A549 (cell line): ENCODE data around the gene PNMA1.

Experiments
- CBX2 ChIP-seq: fragments of 200-600 bp; sonication (generic); IDR thresholded peaks from 2 replicates; pipeline ENCODE4 v1.6.1; 2016; ENCODE audit warnings: low read depth, mild to moderate bottlenecking, borderline replicate concordance
- CBX8 ChIP-seq: fragments of 200-600 bp; sonication (generic); IDR thresholded peaks from 2 replicates; pipeline ENCODE4 v1.6.1; 2016
- CEBPB ChIP-seq, 2 experiments: fragments of >200 bp in 1 of 2; sonication (Bioruptor Twin) in 1 of 2; formaldehyde crosslinking in 1 of 2; IDR thresholded peaks; 2 replicates each; pipeline ENCODE4 v1.6.1; 2012 to 2016
- CTCF ChIP-seq: fragments of >200 bp; sonication (Bioruptor Twin); formaldehyde crosslinking; IDR thresholded peaks from 3 replicates; pipeline ENCODE4 v1.5.1; 2016
- ELK1 ChIP-seq: fragments of 150-350 bp; IDR thresholded peaks from 2 replicates; pipeline ENCODE4 v1.6.1; 2014; ENCODE audit warnings: low read depth, mild to moderate bottlenecking, low read length
- JUN ChIP-seq, 2 experiments: fragments of >200 bp; sonication (Bioruptor Twin); formaldehyde crosslinking; IDR thresholded peaks; 2 replicates in 1 of 2; 3 replicates in 1 of 2; pipeline ENCODE4 v1.6.1; 2016 to 2017
- RAD21 ChIP-seq, 2 experiments: fragments of >200 bp in 1 of 2; sonication (Bioruptor Twin) in 1 of 2; formaldehyde crosslinking in 1 of 2; IDR thresholded peaks in 1 of 2; conservative IDR thresholded peaks in 1 of 2; 2 replicates in 1 of 2; 3 replicates in 1 of 2; pipeline ENCODE4 v1.6.1; 2012 to 2018; ENCODE audit warnings: inconsistent platforms in 1 of 2
- RCOR1 ChIP-seq: fragments of 150-350 bp; IDR thresholded peaks from 2 replicates; pipeline ENCODE4 v1.6.1; 2014; ENCODE audit warnings: antibody characterized with exemption, low read length, low read depth
- RFX5 ChIP-seq: fragments of 450-650 bp; IDR thresholded peaks from 2 replicates; pipeline ENCODE4 v1.7.1; 2014; ENCODE audit warnings: antibody characterized with exemption, mild to moderate bottlenecking, moderate library complexity

GRCh38 chr14:73722581-73722980 is 8.4 kb upstream of the PNMA1 start:
- TF ChIP-seq JUN (IDR thresholded peaks at IDR 0.05), result no peak
- TF ChIP-seq ELK1, result no peak
- no peak for TF ChIP-seq CEBPB (IDR thresholded peaks at IDR 0.05)
- TF ChIP-seq CBX2, result no peak
- no peak for TF ChIP-seq CBX8
- TF ChIP-seq CTCF, result no peak
- no peak for TF ChIP-seq RFX5
- no peak for TF ChIP-seq RAD21 (conservative IDR thresholded peaks at IDR 0.05 in 1 of 2, IDR thresholded peaks at IDR 0.05 in 1 of 2)
- TF ChIP-seq RCOR1, result no peak
